GM12874 (cell line): ENCODE results near the gene NFKBIA.

Experiments used
- TF ChIP-seq, protein P1 (sequence below): IDR thresholded peaks from 2 replicates; pipeline ENCODE4 v1.5.1; 2011; ENCODE audit warnings: low read depth, mild to moderate bottlenecking, control low read depth, low read length, moderate library complexity; ENCODE audit not compliant: insufficient read depth

Gene NFKBIA, protein sequence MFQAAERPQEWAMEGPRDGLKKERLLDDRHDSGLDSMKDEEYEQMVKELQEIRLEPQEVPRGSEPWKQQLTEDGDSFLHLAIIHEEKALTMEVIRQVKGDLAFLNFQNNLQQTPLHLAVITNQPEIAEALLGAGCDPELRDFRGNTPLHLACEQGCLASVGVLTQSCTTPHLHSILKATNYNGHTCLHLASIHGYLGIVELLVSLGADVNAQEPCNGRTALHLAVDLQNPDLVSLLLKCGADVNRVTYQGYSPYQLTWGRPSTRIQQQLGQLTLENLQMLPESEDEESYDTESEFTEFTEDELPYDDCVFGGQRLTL

DNA sequence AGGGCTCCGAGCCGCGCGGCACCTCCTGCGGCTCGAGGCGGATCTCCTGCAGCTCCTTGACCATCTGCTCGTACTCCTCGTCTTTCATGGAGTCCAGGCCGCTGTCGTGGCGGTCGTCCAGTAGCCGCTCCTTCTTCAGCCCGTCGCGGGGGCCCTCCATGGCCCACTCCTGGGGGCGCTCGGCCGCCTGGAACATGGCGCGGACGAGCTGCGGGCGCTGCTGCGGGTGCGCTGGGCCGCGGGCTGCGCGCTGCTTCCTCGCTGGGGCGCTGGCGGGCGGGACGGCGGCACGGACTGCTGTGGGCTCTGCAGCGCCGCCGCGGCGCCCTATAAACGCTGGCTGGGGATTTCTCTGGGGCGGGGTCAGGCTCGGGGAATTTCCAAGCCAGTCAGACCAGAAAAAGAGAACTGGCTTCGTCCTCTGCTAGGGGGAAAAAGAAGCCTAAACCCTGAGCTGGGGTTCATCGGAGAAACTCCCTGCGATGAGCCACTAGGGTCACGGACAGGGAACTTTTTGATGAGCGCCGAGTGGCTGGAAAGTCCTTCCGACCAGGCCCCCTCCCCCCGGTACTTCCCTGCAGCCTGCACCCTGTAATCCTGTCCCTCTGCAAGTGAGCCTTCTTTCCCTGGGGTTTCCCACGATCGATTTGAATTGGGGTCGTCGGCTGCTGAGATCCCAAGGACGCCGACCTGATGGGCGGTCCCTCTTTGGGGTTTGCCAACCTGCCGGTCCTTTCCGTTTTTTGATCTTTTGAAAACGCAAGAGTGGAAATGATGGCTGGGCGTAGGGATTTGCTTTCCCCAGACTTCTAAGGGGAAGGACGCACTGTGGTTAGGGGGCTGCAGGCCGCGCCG is at the start of gene NFKBIA:
TSS of gene NFKBIA (minus strand) at position 301 of the 855 bp plus-strand sequence. CDS start at position 196, 105 bp downstream.
- TF ChIP-seq, protein P1, sequence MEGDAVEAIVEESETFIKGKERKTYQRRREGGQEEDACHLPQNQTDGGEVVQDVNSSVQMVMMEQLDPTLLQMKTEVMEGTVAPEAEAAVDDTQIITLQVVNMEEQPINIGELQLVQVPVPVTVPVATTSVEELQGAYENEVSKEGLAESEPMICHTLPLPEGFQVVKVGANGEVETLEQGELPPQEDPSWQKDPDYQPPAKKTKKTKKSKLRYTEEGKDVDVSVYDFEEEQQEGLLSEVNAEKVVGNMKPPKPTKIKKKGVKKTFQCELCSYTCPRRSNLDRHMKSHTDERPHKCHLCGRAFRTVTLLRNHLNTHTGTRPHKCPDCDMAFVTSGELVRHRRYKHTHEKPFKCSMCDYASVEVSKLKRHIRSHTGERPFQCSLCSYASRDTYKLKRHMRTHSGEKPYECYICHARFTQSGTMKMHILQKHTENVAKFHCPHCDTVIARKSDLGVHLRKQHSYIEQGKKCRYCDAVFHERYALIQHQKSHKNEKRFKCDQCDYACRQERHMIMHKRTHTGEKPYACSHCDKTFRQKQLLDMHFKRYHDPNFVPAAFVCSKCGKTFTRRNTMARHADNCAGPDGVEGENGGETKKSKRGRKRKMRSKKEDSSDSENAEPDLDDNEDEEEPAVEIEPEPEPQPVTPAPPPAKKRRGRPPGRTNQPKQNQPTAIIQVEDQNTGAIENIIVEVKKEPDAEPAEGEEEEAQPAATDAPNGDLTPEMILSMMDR: peak; percentile 46

DNA sequence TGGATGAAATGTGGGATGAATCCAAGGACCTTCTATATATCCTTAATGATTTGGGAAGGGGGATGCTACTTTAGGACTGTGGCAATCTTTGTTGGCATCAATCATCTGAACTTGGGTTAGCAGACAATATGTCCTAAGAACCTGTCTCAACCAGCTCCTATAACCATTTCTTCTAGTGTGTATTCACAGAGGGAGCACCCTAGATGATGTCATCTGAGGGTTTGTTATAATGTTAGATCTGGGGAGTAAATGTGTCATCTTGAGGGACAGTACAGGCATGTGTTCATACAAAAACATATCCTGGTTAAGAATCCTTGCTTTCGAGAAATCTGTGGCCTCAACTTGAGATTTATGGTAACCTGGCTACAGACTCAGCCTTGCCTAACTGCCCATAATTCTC is 41.9 kb upstream of the NFKBIA start:
- TF ChIP-seq, protein P1: no peak

DNA sequence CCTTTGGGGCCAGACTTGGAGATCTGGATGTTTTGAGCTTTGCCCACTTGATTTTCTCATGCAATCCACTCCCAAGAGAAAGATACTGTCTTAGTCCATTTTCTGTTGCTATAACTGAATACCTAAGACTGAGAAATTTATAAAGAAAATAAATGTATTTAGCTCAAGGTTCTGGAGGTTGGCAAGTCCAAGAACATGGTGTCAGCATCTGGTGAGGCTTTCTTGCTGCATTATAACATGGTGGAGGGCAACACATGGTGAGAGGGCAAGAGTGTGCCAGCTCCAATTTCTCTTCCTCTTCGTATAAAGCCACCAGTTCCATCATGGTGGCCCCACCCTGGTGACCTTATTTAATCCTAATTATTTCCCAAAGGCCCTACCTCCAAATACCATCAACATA is 39.6 kb upstream of the NFKBIA start:
- TF ChIP-seq, protein P1: no peak

DNA sequence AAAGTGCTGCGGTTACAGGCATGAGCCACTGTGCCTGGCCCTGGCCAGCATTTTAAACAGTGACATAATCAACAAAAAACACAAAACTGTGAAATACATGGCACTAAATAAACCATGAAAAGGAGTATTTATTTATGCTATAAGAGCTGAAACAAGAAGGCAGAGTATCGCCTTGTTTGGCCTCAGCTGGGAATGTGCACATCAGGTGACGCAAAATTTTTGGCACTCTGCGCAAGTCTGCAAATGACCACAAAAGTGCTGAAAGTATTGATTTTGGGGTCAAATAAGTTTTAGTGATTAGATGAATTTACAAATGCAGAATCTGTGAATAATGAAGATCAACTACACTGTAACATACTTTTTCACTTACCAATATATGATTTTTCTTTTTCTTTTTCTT is 36.6 kb upstream of the NFKBIA start:
- TF ChIP-seq, protein P1: no peak

DNA sequence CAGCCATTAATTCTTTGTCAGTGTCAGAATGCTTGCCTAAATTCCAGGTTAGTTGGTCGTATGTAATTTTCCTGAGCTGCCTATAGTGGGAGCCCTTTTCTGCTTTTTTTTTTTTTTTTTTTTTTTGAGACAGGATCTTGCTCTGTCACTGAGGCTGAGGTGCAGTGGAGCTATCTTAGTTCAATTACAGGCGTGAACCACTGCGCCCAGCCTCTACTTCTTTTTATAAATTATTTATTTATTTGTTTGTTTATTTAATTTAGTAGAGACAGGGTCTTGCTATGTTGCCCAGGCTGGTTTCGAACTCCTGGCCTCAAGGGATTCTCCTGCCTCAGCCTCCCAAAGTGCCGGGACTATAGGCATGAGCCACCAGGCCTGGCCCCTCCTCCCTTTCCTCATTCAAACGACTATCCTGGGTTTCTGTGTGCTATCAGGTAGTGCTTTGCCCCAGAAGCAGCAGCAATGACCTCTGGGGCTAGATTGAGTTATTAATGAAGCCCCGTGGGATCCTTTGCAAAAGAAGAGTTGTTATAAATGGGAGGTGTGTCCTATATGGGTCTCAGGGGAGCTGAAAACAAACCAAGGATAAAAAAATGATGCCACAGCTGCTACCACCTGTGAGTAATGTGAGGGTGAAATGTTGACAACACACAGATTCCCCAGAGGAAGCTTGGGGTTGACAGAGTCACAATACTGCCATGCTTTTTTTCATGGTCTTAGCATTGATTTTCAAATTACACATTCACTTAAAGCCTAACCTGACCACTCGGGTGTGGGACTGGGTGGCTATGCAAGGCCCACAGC is 34.6 kb upstream of the NFKBIA start:
- TF ChIP-seq, protein P1: peak; percentile 56

DNA sequence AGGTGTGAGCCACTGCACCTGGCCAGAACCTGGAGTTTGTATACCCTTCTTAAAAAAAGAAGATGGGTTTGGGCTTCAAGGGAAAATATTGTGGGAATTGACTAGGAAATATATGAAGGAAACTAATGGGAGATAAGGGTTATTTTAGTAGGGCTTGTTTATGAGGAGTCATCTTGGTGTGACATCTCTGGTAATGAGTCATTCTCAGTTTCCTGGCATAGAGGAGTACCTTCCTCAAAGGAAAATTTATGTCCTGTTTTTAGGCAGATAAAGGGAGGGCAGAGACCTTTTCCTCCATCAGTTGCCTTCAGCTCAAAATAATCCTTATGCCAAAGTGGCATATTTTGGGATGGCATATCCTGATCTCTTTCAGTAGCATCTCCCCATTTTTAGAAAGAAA is 30.6 kb upstream of the NFKBIA start:
- TF ChIP-seq, protein P1: no peak

DNA sequence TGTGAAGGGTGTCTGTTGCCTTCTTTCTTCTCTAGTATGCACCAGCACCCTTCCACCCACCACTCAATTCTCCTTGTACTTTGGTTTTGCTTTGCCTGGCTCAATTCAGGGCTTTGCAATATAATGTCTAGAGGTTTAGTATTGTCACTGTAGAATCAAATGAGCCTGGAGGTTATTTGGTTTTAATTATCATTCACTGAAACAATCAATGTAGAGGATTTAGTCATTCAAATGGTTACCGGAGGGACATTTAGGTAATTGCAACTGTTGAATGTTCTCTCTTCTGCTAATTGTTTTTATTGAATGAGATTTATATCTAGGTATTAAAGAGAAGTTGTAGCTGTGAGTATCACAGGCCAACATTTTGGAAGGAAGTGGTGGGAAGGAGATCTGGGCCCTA is 29.3 kb upstream of the NFKBIA start:
- TF ChIP-seq, protein P1: no peak
